ENCODE results near the gene BNIP2. TPM values are rescaled to one million over a fixed set of nuclear protein-coding genes. Genes with fewer than 3 reads are reported as not detected.

The BNIP2 gene
- total and polyA plus RNA-seq, 4 donors = 33.6 to 96.6 (median 68.7) TPM

DNA sequence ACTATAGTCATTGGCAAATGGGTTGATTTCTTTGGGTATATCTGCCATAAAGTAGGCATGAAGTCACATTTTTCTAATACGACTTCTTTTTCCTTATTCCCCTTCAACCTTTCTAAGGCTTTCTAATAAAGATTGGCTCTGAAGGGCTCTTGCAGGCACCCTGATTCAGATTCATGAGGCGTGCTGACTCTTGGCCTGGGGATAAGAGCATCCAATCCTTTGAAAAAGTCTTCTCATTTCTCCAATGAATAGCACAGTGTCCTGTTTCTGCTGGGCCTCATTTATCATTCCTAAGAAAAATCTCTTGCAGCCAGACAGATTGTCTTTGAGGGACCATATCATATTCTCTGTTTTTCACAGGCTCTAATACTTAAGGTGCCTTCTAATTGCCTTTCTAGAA is 32.3 kb upstream of the BNIP2 start:
- WGBS, 2 donors = 91 to 96% methylated on average over 2 of the region's 2 CpGs
- no peak for ATAC-seq (ENCODE audit: insufficient read depth, low FRiP score)
- no peaks in the 10 kb centered on the region for H3K36me3 ChIP-seq (ENCODE audit: control insufficient read depth in 4 of 4, insufficient read depth in 4 of 4, low read length in 4 of 4)
- H3K9ac ChIP-seq (ENCODE audit: insufficient read depth in 1 of 2, low read length in 2 of 2) = no peak overlapping the region
- H3K4me3 ChIP-seq = no peak overlapping the region
- H3K27ac ChIP-seq (ENCODE audit: low read depth in 1 of 2, low read length in 1 of 2) = no peak overlapping the region
- DNase-seq = no peak
- TF ChIP-seq, protein P1, sequence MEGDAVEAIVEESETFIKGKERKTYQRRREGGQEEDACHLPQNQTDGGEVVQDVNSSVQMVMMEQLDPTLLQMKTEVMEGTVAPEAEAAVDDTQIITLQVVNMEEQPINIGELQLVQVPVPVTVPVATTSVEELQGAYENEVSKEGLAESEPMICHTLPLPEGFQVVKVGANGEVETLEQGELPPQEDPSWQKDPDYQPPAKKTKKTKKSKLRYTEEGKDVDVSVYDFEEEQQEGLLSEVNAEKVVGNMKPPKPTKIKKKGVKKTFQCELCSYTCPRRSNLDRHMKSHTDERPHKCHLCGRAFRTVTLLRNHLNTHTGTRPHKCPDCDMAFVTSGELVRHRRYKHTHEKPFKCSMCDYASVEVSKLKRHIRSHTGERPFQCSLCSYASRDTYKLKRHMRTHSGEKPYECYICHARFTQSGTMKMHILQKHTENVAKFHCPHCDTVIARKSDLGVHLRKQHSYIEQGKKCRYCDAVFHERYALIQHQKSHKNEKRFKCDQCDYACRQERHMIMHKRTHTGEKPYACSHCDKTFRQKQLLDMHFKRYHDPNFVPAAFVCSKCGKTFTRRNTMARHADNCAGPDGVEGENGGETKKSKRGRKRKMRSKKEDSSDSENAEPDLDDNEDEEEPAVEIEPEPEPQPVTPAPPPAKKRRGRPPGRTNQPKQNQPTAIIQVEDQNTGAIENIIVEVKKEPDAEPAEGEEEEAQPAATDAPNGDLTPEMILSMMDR (IDR thresholded peaks at IDR 0.05; ENCODE audit: control extremely low read depth, extremely low read depth) = no peak
- H3K4me1 ChIP-seq (ENCODE audit: control insufficient read depth in 5 of 5, insufficient read depth in 5 of 5, low read length in 5 of 5) = no peaks in the 10 kb centered on the region
- no peaks in the 10 kb centered on the region for H3K9me3 ChIP-seq (ENCODE audit: control insufficient read depth in 4 of 4, insufficient read depth in 3 of 4, low read length in 3 of 4)
- H3K27me3 ChIP-seq (ENCODE audit: control insufficient read depth in 3 of 3, insufficient read depth in 3 of 3, low read length in 2 of 3) = no peaks in the 10 kb centered on the region

DNA sequence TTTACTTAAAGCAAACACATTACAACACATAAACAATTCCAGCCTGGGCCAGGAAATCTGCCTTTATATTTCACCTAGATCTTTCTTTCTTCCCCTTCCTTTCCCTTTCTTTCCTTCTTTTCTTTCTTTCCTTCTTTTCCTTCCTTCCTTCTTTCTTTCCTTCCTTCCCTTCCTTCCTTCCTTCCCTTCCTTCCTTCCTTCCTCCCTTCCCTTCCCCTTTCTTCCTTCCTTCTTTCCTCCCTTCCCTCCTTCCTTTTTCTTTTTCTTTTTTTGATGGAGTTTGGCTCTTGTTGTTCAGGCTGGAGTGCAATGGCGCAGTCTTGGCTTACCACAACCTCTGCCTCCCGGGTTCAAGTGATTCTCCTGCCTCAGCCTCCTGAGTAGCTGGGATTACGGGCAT is 24.1 kb upstream of the BNIP2 start:
- ATAC-seq (ENCODE audit: insufficient read depth, low FRiP score) (no peak), DNase-seq (no peak)
- Histone ChIP-seq H3K9ac (ENCODE audit: insufficient read depth in 1 of 2, low read length in 2 of 2) (no peak overlapping the region), H3K4me1 (ENCODE audit: control insufficient read depth in 5 of 5, insufficient read depth in 5 of 5, low read length in 5 of 5) (peaks cover 0 to 18% (median 6%) of the 10 kb centered on the region in 5 donors), H3K27ac (ENCODE audit: low read depth in 1 of 2, low read length in 1 of 2) (no peak overlapping the region), H3K27me3 (ENCODE audit: control insufficient read depth in 3 of 3, insufficient read depth in 3 of 3, low read length in 2 of 3) (no peaks in the 10 kb centered on the region), H3K4me3 (no peak overlapping the region), H3K9me3 (ENCODE audit: control insufficient read depth in 4 of 4, insufficient read depth in 3 of 4, low read length in 3 of 4) (no peaks in the 10 kb centered on the region), H3K36me3 (ENCODE audit: control insufficient read depth in 4 of 4, insufficient read depth in 4 of 4, low read length in 4 of 4) (no peaks in the 10 kb centered on the region)
- TF ChIP-seq, protein P1 (IDR thresholded peaks at IDR 0.05; ENCODE audit: control extremely low read depth, extremely low read depth) = no peak
- WGBS, 2 donors = 89 to 93% methylated on average over 3 of the region's 3 CpGs

DNA sequence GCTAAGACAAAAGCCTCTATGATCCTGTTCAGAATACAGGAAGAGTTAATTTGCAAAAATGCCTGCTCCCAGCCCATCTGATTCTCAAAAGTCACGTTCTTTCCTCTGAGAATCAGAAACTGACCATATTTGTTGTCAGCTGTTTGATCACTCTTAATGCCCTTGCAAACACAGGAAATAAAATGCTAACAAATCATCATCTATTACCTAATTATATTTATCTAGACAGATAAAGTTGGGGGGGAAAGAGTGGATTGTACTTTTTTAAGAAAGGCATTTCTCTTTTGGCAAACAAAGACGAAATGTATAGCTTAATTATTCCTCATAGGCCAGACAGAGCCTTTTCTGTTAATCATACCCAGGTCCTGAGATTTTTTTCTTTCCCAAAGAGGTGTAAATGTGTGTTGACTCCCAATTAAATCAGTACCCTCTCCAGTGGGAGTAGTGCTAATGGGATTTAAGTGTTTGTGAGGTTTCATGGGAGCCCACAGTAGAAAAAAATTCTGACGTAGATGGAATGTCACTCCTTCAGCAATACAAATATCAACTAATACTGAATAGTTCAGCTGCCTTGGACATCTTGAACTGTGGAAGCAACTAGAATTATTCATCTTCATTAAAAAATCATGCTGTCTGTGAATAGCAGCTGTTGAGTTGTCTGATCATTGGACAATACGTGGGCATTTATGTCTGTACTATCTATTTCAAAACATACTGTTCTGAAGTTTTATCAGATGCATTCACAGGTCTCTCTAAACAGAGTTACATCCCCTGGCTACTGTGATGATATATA is 22.5 kb upstream of the BNIP2 start:
- H3K9ac ChIP-seq (ENCODE audit: insufficient read depth in 1 of 2, low read length in 2 of 2) = no peak overlapping the region
- H3K9me3 ChIP-seq (ENCODE audit: control insufficient read depth in 4 of 4, insufficient read depth in 3 of 4, low read length in 3 of 4) = no peaks in the 10 kb centered on the region
- peak; percentile 27 to 92 (median 91) for DNase-seq
- H3K27me3 ChIP-seq (ENCODE audit: control insufficient read depth in 3 of 3, insufficient read depth in 3 of 3, low read length in 2 of 3) = no peaks in the 10 kb centered on the region
- no peak for ATAC-seq (ENCODE audit: insufficient read depth, low FRiP score)
- no peak overlapping the region for H3K27ac ChIP-seq (ENCODE audit: low read depth in 1 of 2, low read length in 1 of 2)
- TF ChIP-seq, protein P1 (IDR thresholded peaks at IDR 0.05; ENCODE audit: control extremely low read depth, extremely low read depth) = no peak
- H3K36me3 ChIP-seq (ENCODE audit: control insufficient read depth in 4 of 4, insufficient read depth in 4 of 4, low read length in 4 of 4) = no peaks in the 10 kb centered on the region
- WGBS, 2 donors = 50 to 72% methylated on average over 4 of the region's 4 CpGs
- peaks cover 0 to 18% (median 6%) of the 10 kb centered on the region in 5 donors for H3K4me1 ChIP-seq (ENCODE audit: control insufficient read depth in 5 of 5, insufficient read depth in 5 of 5, low read length in 5 of 5)
- no peak overlapping the region for H3K4me3 ChIP-seq
